B cell (primary cell): ENCODE measurements around the gene MARVELD1. TPM values are rescaled to one million over a fixed set of nuclear protein-coding genes. Genes with fewer than 3 reads are reported as not detected.

Experiments
- ATAC-seq: fragments of 200-7000 bp; cut with Tn5 transposase; one replicate; pipeline ENCODE4 v1.10.0; 2021; ENCODE audit warnings: low read depth, mild to moderate bottlenecking, moderate number of reproducible peaks, moderate library complexity
- CTCF ChIA-PET: fragments of 350-600 bp; sonication (Branson Sonifier 250); formaldehyde crosslinking; loops from one replicate; lab custom pipeline; 2021; ENCODE audit warnings: antibody characterized with exemption, inconsistent platforms; lab: Charles Lee
- POLR2A ChIA-PET: fragments of 350-600 bp; sonication (Branson Sonifier 250); formaldehyde crosslinking; loops from one replicate; lab custom pipeline; 2021; ENCODE audit warnings: antibody characterized with exemption; lab: Charles Lee
- DNase-seq: peaks from one replicate; pipeline ENCODE4 v3.0.0; 2013
- H2AFZ ChIP-seq: 2 replicates; pipeline ENCODE4 v1.6.1; 2012; ENCODE audit warnings: mild to moderate bottlenecking, low read depth, low read length; ENCODE audit not compliant: insufficient read depth, poor library complexity, severe bottlenecking
- H3K27ac ChIP-seq, 2 donors: 1 replicate in 1 of 2; 2 replicates in 1 of 2; pipeline ENCODE4 v1.5.1; 2012 to 2013; ENCODE audit warnings: low read length in 2 of 2, mild to moderate bottlenecking in 2 of 2, moderate library complexity in 1 of 2
- H3K27me3 ChIP-seq, 4 experiments: fragments of 200-600 bp in 1 of 4; sonication (generic) in 1 of 4; replicated peaks in 1 of 4; 1 replicate in 2 of 4; 2 replicates in 2 of 4; pipeline versions ENCODE4 v1.6.1 to v1.7.0; 2013 to 2016; ENCODE audit warnings: low read length in 3 of 4, mild to moderate bottlenecking in 2 of 4, mixed read lengths in 1 of 4, moderate library complexity in 1 of 4; ENCODE audit not compliant: insufficient read depth in 4 of 4, control insufficient read depth in 3 of 4; ENCODE audit errors: control extremely low read depth in 1 of 4
- H3K36me3 ChIP-seq, 2 experiments: replicated peaks in 1 of 2; 1 replicate in 1 of 2; 2 replicates in 1 of 2; pipeline versions ENCODE4 v1.6.1 to v1.7.1; 2013; ENCODE audit warnings: low read length in 1 of 2; ENCODE audit not compliant: insufficient read depth in 2 of 2, control insufficient read depth in 1 of 2; ENCODE audit errors: control extremely low read depth in 1 of 2, extremely low read depth in 1 of 2
- H3K4me1 ChIP-seq, 2 donors: fragments of 200-600 bp in 1 of 2; sonication (generic) in 1 of 2; 1 replicate in 1 of 2; 2 replicates in 1 of 2; pipeline versions ENCODE4 v1.5.1 to v1.6.1; 2013 to 2017; ENCODE audit warnings: low read length in 2 of 2; ENCODE audit not compliant: control insufficient read depth in 2 of 2, insufficient read depth in 2 of 2
- H3K4me2 ChIP-seq: replicated peaks from 2 replicates; pipeline ENCODE3; 2012; ENCODE audit warnings: mild to moderate bottlenecking, low read depth, low read length; ENCODE audit not compliant: poor library complexity, severe bottlenecking
- H3K4me3 ChIP-seq, 5 experiments: fragments of 200-600 bp in 1 of 5; sonication (generic) in 1 of 5; 1 replicate in 3 of 5; 2 replicates in 2 of 5; pipeline versions ENCODE4 v1.5.1 to v1.7.0; 2011 to 2016; ENCODE audit warnings: low read length in 4 of 5, mild to moderate bottlenecking in 4 of 5, low read depth in 2 of 5, control low read depth in 1 of 5, moderate library complexity in 1 of 5; ENCODE audit not compliant: insufficient read depth in 1 of 5; ENCODE audit errors: control extremely low read depth in 1 of 5, extremely low read depth in 1 of 5
- H3K79me2 ChIP-seq: fragments of 200-600 bp; sonication (generic); one replicate; pipeline ENCODE4 v1.6.0; 2016; ENCODE audit warnings: low read length; ENCODE audit not compliant: control insufficient read depth, insufficient read depth
- H3K9ac ChIP-seq: fragments of 200-600 bp; sonication (generic); 2 replicates; pipeline ENCODE4 v1.6.1; 2017; ENCODE audit warnings: mild to moderate bottlenecking, low read length, moderate library complexity
- H3K9me3 ChIP-seq, 3 donors: one replicate each; pipeline versions ENCODE4 v1.6.1 to v1.7.1; 2013; ENCODE audit warnings: low read length in 2 of 3; ENCODE audit not compliant: control insufficient read depth in 2 of 3, insufficient read depth in 1 of 3; ENCODE audit errors: control extremely low read depth in 1 of 3
- H4K20me1 ChIP-seq: 2 replicates; pipeline ENCODE4 v1.6.0; 2012; ENCODE audit warnings: mild to moderate bottlenecking, low read length; ENCODE audit not compliant: insufficient read depth, control insufficient read depth, poor library complexity, severe bottlenecking
- H3K27ac Mint-ChIP-seq: one replicate; pipeline ENCODE4 v1.8.0; 2021; ENCODE audit warnings: mixed read lengths
- H3K27me3 Mint-ChIP-seq: one replicate; pipeline ENCODE4 v1.8.0; 2021; ENCODE audit warnings: mixed read lengths
- H3K4me1 Mint-ChIP-seq: one replicate; pipeline ENCODE4 v1.8.0; 2021; ENCODE audit warnings: mixed read lengths
- H3K4me3 Mint-ChIP-seq: one replicate; pipeline ENCODE4 v1.8.0; 2021; ENCODE audit warnings: mixed read lengths
- H3K9me3 Mint-ChIP-seq: one replicate; pipeline ENCODE4 v1.8.0; 2022; ENCODE audit warnings: mixed read lengths; ENCODE audit not compliant: insufficient read depth
- CTCF ChIP-seq: fragments of 200-600 bp; IDR thresholded peaks from one replicate; pipeline ENCODE4 v1.8.0; 2022; ENCODE audit warnings: antibody characterized with exemption, mild to moderate bottlenecking
- EZH2 ChIP-seq: IDR thresholded peaks from 2 replicates; pipeline ENCODE4 v1.6.1; 2012; ENCODE audit warnings: borderline replicate concordance, low read depth, mild to moderate bottlenecking, moderate library complexity, low read length; ENCODE audit not compliant: insufficient read depth, poor library complexity, severe bottlenecking
- WGBS: methylation state at CpG from one replicate; pipeline ENCODE4 v1.1.5; 2013; ENCODE audit warnings: missing lambda C conversion rate; ENCODE audit not compliant: insufficient coverage; 5-methylcytosine and 5-hydroxymethylcytosine counted together
- intact Hi-C: fragments of 100-400 bp; cut with micrococcal nuclease; formaldehyde crosslinking; loops from one replicate; pipeline ENCODE4 v1.10.0; 2022
- polyA plus RNA-seq: library from polyadenylated mRNA; depleted of rRNA; stranded (reverse); fragments of >200 nt; gene quantifications from 2 replicates; pipeline ENCODE4 v1.2.3, GENCODE V29; 2012
- total RNA-seq, 2 donors: library from RNA; stranded (reverse); fragments of 120-200 nt in 1 of 2; gene quantifications; 1 replicate in 1 of 2; 2 replicates in 1 of 2; pipeline versions ENCODE4 v1.2.3 to v1.2.4, GENCODE V29; 2013 to 2022

Gene MARVELD1
- total and polyA plus RNA-seq, 2 donors (not counting 1 experiment from before 2014, with no cell fraction given): 0.45 to 0.54 TPM

- no peak for TF ChIP-seq CTCF
- no peak for TF ChIP-seq EZH2
- CTCF ChIA-PET: interaction anchor here (1.3 to 1.5 kb wide), 3 partner anchors 15 to 73 kb away, joined by 3 to 4 read pairs (median 3); partner anchors contain the start of gene AVPI1
- Histone ChIP-seq H3K27ac (no peak overlapping the region), H3K4me2 (no peak overlapping the region), H3K4me1 (peaks cover 6 to 9% of the 10 kb centered on the region in 2 donors), H2AFZ (no peak overlapping the region), H3K4me3 (no peak overlapping the region), H3K9me3 (no peaks in the 10 kb centered on the region), H3K79me2 (no peaks in the 10 kb centered on the region), H3K36me3 (peaks cover 0 to 59% of the 10 kb centered on the region in 2 experiments), H3K27me3 (no peaks in the 10 kb centered on the region), H3K9ac (no peak overlapping the region), H4K20me1 (no peaks in the 10 kb centered on the region)
- 64% methylated on average over 3 of the region's 5 CpGs for WGBS
- no peak for DNase-seq
- Mint-ChIP-seq H3K4me3 (no peak overlapping the region), H3K4me1 (peaks cover 10% of the 10 kb centered on the region), H3K27me3 (no peaks in the 10 kb centered on the region), H3K27ac (no peak overlapping the region), H3K9me3 (no peaks in the 10 kb centered on the region)
- no peak for ATAC-seq
- intact Hi-C loops: no loop called here
- POLR2A ChIA-PET: no interaction called here
Measured at GRCh38 chr10:97759946-97760345, 46.4 kb downstream of the MARVELD1 start.

GRCh38 chr10:97760461-97761257 lies 47.1 kb downstream of the MARVELD1 start:
- Mint-ChIP-seq H3K27me3 (no peaks in the 10 kb centered on the region), H3K4me1 (peaks cover 11% of the 10 kb centered on the region), H3K9me3 (no peaks in the 10 kb centered on the region), H3K27ac (no peak overlapping the region), H3K4me3 (no peak overlapping the region)
- H3K4me3 ChIP-seq: no peak overlapping the region
- no peak overlapping the region for H2AFZ ChIP-seq
- CTCF ChIA-PET: interaction anchor here (1.3 to 1.5 kb wide), 3 partner anchors 16 to 74 kb away, joined by 3 to 4 read pairs (median 3); partner anchors contain the start of gene AVPI1
- 94% methylated on average over 11 of the region's 11 CpGs for WGBS
- H3K4me1 ChIP-seq: peaks cover 6 to 11% of the 10 kb centered on the region in 2 donors
- no peak for ATAC-seq
- no peak overlapping the region for H3K27ac ChIP-seq
- H4K20me1 ChIP-seq: no peaks in the 10 kb centered on the region
- POLR2A ChIA-PET: no interaction called here
- H3K9ac ChIP-seq: no peak overlapping the region
- intact Hi-C loops: no loop called here
- no peaks in the 10 kb centered on the region for H3K79me2 ChIP-seq
- H3K27me3 ChIP-seq: no peaks in the 10 kb centered on the region
- TF ChIP-seq EZH2 (no peak), CTCF (no peak)
- peaks cover 0 to 52% of the 10 kb centered on the region in 2 experiments for H3K36me3 ChIP-seq
- H3K4me2 ChIP-seq: no peak overlapping the region
- no peaks in the 10 kb centered on the region for H3K9me3 ChIP-seq
- no peak for DNase-seq
